ENCODE measurements around the gene DPP6.

Gene DPP6

GRCh38 chr7:154794147-154794780, 742.1 kb downstream of the DPP6 start:
- peak overlapping the region; percentile 74 for H2AFZ ChIP-seq
- H3K4me2 ChIP-seq (ENCODE audit: low read length): peak overlapping the region; percentile 53
- H3K79me2 ChIP-seq: no peaks in the 10 kb centered on the region
- H3K36me3 ChIP-seq (ENCODE audit: control insufficient read depth, insufficient read depth, low read length): no peaks in the 10 kb centered on the region
- no peak overlapping the region for H3K9ac ChIP-seq
- no peak overlapping the region for H3K4me3 ChIP-seq (ENCODE audit: low read depth, low read length)
- peaks cover 3% of the 10 kb centered on the region for H3K4me1 ChIP-seq
- no peaks in the 10 kb centered on the region for H3K27me3 ChIP-seq (ENCODE audit: control insufficient read depth, insufficient read depth, low read length)
- peak; percentile 63 for TF ChIP-seq CTCF (IDR thresholded peaks at IDR 0.05)
- no peak overlapping the region for H3K27ac ChIP-seq
- H3K9me3 ChIP-seq (ENCODE audit: control insufficient read depth, low read length): no peaks in the 10 kb centered on the region

DNA sequence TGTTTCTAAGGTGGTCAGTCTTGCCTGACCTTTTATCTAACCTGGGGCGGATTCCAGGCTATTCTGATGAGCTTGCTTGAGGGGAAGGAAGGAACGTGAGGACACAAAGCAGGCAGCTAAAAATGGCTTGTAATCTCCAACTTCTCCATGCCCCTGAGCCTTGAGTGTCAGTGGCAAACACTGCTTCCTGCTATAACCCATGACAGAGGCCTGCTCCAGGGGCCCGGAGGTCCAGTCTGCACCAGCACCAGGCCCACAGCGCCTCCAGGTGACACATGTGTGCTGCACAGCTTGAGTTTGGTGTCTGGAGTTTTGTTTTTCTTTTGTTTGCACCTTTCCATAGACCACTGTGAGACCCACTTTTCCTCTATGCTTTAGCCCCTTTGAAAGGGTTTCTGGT, 742.8 kb downstream of the DPP6 start:
- Histone ChIP-seq H3K4me3 (ENCODE audit: low read depth, low read length) (no peak overlapping the region), H3K9me3 (ENCODE audit: control insufficient read depth, low read length) (no peaks in the 10 kb centered on the region), H3K4me2 (ENCODE audit: low read length) (no peak overlapping the region), H2AFZ (no peak overlapping the region), H3K79me2 (no peaks in the 10 kb centered on the region), H3K36me3 (ENCODE audit: control insufficient read depth, insufficient read depth, low read length) (no peaks in the 10 kb centered on the region), H3K4me1 (peaks cover 3% of the 10 kb centered on the region), H3K27me3 (ENCODE audit: control insufficient read depth, insufficient read depth, low read length) (no peaks in the 10 kb centered on the region), H3K27ac (no peak overlapping the region), H3K9ac (no peak overlapping the region)
- no peak for TF ChIP-seq CTCF (IDR thresholded peaks at IDR 0.05)

- Histone ChIP-seq H3K27ac (no peak overlapping the region), H3K9ac (no peak overlapping the region)
- no peak for TF ChIP-seq CTCF (IDR thresholded peaks at IDR 0.05)
Measured at GRCh38 chr7:154795437-154795836, 743.2 kb downstream of the DPP6 start.

GRCh38 chr7:154804449-154804848, 752.3 kb downstream of the DPP6 start:
- Histone ChIP-seq H2AFZ (no peak overlapping the region), H3K79me2 (no peaks in the 10 kb centered on the region), H3K36me3 (ENCODE audit: control insufficient read depth, insufficient read depth, low read length) (no peaks in the 10 kb centered on the region), H3K9me3 (ENCODE audit: control insufficient read depth, low read length) (no peaks in the 10 kb centered on the region), H3K4me3 (ENCODE audit: low read depth, low read length) (no peak overlapping the region), H3K27me3 (ENCODE audit: control insufficient read depth, insufficient read depth, low read length) (no peaks in the 10 kb centered on the region), H3K4me1 (no peaks in the 10 kb centered on the region), H3K4me2 (ENCODE audit: low read length) (no peak overlapping the region), H3K9ac (no peak overlapping the region), H3K27ac (no peak overlapping the region)
- TF ChIP-seq CTCF (IDR thresholded peaks at IDR 0.05): no peak

More at GRCh38 chr7:154795437-154795836, 743.2 kb downstream of the DPP6 start:
- Histone ChIP-seq H3K9me3 (ENCODE audit: control insufficient read depth, low read length) (no peaks in the 10 kb centered on the region), H2AFZ (no peak overlapping the region), H3K27me3 (ENCODE audit: control insufficient read depth, insufficient read depth, low read length) (no peaks in the 10 kb centered on the region), H3K36me3 (ENCODE audit: control insufficient read depth, insufficient read depth, low read length) (no peaks in the 10 kb centered on the region), H3K4me1 (peaks cover 3% of the 10 kb centered on the region), H3K4me2 (ENCODE audit: low read length) (no peak overlapping the region), H3K79me2 (no peaks in the 10 kb centered on the region), H3K4me3 (ENCODE audit: low read depth, low read length) (no peak overlapping the region)

DNA sequence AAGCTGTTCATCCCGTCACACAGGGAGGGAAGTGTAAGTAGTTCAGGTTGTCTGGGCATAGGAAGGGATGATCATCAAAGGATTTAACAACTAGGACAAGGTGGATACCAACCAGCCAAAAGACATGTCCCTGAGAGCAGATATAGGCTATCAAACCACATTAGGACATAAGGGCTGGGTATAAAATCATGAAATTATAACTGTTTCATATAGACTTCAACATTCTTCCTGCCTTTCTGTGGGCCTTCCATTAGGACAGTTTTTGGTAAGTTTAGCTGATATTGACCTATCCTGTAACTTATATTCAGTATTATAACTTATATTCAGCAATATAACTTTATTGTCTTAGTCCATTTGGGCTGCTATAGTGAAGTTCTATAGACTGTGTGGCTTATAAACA, 759.8 kb downstream of the DPP6 start:
- Histone ChIP-seq H3K4me2 (ENCODE audit: low read length) (no peak overlapping the region), H3K27ac (no peak overlapping the region), H3K4me3 (ENCODE audit: low read depth, low read length) (no peak overlapping the region), H3K36me3 (ENCODE audit: control insufficient read depth, insufficient read depth, low read length) (no peaks in the 10 kb centered on the region), H3K9me3 (ENCODE audit: control insufficient read depth, low read length) (no peaks in the 10 kb centered on the region), H2AFZ (no peak overlapping the region), H3K4me1 (no peaks in the 10 kb centered on the region), H3K79me2 (no peaks in the 10 kb centered on the region), H3K9ac (no peak overlapping the region), H3K27me3 (ENCODE audit: control insufficient read depth, insufficient read depth, low read length) (no peaks in the 10 kb centered on the region)
- no peak for TF ChIP-seq CTCF (IDR thresholded peaks at IDR 0.05)
